DMS153 (cell line): ENCODE results near the gene FOXP2.
"Not testable (repeated sequence)": the region's sequence is repeated elsewhere in the genome, so short reads cannot be mapped to it uniquely, and the experiment has no call there.

Source experiments
- DNase-seq: peaks from one replicate; lab custom pipeline; 2025; lab: John Stamatoyannopoulos, UW

Gene FOXP2

GRCh38 chr7:114414156-114415063, at the start of gene FOXP2:
Gene FOXP2 (plus strand): TSS chr7:114414815. CDS start chr7:114426512, 11,697 bp downstream.
- peak; percentile 56 for DNase-seq

GRCh38 chr7:114365791-114366190, 48.8 kb upstream of the FOXP2 start:
- no peak for DNase-seq

- no peak for DNase-seq
Measured at GRCh38 chr7:114368492-114368891, 46.1 kb upstream of the FOXP2 start.

GRCh38 chr7:114369294-114369693, 45.3 kb upstream of the FOXP2 start:
- DNase-seq: no peak

- DNase-seq: no peak
Measured at GRCh38 chr7:114372619-114373018, 42.0 kb upstream of the FOXP2 start.

GRCh38 chr7:114375907-114376306, 38.7 kb upstream of the FOXP2 start:
- DNase-seq: no peak

- DNase-seq: not testable (repeated sequence)
Measured at GRCh38 chr7:114383946-114384345, 30.7 kb upstream of the FOXP2 start.

GRCh38 chr7:114384346-114384745, 30.3 kb upstream of the FOXP2 start:
- DNase-seq: not testable (repeated sequence)

GRCh38 chr7:114388021-114388420, 26.6 kb upstream of the FOXP2 start:
- DNase-seq: no peak

GRCh38 chr7:114392686-114393085, 21.9 kb upstream of the FOXP2 start:
- DNase-seq: no peak

- DNase-seq: no peak
Measured at GRCh38 chr7:114402876-114403635, 11.6 kb upstream of the FOXP2 start.

- no peak for DNase-seq
Measured at GRCh38 chr7:114405427-114405826, 9.2 kb upstream of the FOXP2 start.

GRCh38 chr7:114409750-114410149, 4.9 kb upstream of the FOXP2 start:
- DNase-seq: no peak

- peak; percentile 20 for DNase-seq
Measured at GRCh38 chr7:114412548-114412947, 2.1 kb upstream of the FOXP2 start.

GRCh38 chr7:114413761-114414155, 857 bp upstream of the FOXP2 start:
- no peak for DNase-seq

- DNase-seq: no peak
Measured at GRCh38 chr7:114415064-114415989, 712 bp downstream of the FOXP2 start.

- no peak for DNase-seq
Measured at GRCh38 chr7:114416129-114416990, 1.7 kb downstream of the FOXP2 start.

GRCh38 chr7:114417290-114417689, 2.7 kb downstream of the FOXP2 start:
- no peak for DNase-seq

GRCh38 chr7:114418117-114418516, 3.5 kb downstream of the FOXP2 start:
- DNase-seq: no peak

GRCh38 chr7:114419441-114420272, 5.0 kb downstream of the FOXP2 start:
- no peak for DNase-seq
